Uterus (tissue), 2 donors: Measurements from ENCODE around the gene BTBD10.

ENCODE experiments used
- POLR2A ChIP-seq, 2 donors: fragments of 450-650 bp; IDR thresholded peaks; one replicate each; pipeline ENCODE4 v1.6.1; 2016; ENCODE audit warnings: antibody characterized with exemption in 2 of 2, mild to moderate bottlenecking in 1 of 2, moderate library complexity in 1 of 2
- TF ChIP-seq, protein P1 (sequence below), 4 experiments: fragments of 200-600 bp in 2 of 4; fragments of 450-650 bp in 2 of 4; sonication (generic) in 2 of 4; IDR thresholded peaks; one replicate each; pipeline ENCODE4 v1.5.1; 2016 to 2019; ENCODE audit warnings: antibody characterized with exemption in 4 of 4, mild to moderate bottlenecking in 2 of 4, moderate library complexity in 1 of 4

DNA sequence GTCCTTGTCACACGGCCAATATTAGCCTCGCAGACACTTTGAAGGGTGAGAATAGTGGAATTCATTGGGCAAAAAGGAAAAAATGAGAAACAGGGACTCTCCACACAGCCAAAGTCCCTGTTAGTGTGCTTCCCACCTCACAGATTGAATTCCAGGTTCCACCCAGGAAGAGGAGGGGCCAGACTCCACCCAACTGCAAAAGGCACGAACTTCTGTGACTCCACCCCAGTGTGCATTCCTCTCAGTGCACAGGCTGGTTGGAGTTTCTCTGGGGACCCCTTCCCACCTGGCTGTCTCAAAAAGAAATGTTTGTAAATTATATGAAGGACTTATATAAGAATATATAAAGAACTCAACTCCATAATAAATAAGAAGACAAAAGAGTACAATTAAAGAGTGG is 12.1 kb upstream of the BTBD10 start:
- TF ChIP-seq, protein P1, sequence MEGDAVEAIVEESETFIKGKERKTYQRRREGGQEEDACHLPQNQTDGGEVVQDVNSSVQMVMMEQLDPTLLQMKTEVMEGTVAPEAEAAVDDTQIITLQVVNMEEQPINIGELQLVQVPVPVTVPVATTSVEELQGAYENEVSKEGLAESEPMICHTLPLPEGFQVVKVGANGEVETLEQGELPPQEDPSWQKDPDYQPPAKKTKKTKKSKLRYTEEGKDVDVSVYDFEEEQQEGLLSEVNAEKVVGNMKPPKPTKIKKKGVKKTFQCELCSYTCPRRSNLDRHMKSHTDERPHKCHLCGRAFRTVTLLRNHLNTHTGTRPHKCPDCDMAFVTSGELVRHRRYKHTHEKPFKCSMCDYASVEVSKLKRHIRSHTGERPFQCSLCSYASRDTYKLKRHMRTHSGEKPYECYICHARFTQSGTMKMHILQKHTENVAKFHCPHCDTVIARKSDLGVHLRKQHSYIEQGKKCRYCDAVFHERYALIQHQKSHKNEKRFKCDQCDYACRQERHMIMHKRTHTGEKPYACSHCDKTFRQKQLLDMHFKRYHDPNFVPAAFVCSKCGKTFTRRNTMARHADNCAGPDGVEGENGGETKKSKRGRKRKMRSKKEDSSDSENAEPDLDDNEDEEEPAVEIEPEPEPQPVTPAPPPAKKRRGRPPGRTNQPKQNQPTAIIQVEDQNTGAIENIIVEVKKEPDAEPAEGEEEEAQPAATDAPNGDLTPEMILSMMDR (IDR thresholded peaks at IDR 0.05) = no peak
- no peak for TF ChIP-seq POLR2A (IDR thresholded peaks at IDR 0.05)
